DOHH2 (cell line): Measurements from ENCODE around the gene SSU72.
"Not testable (repeated sequence)": the region's sequence is repeated elsewhere in the genome, so short reads cannot be mapped to it uniquely, and the experiment has no call there.

ENCODE experiments used
- H3F3A ChIP-seq: fragments of 200-600 bp; sonication (generic), shearing (Covaris generic); 2 replicates; pipeline ENCODE4 v1.6.0; 2016; ENCODE audit warnings: antibody characterized with exemption, mild to moderate bottlenecking; ENCODE audit not compliant: control insufficient read depth, insufficient read depth
- H3K27ac ChIP-seq: fragments of 200-600 bp; sonication (generic); 2 replicates; pipeline ENCODE4 v1.5.1; 2014; ENCODE audit warnings: low read depth, mild to moderate bottlenecking, low read length, moderate library complexity
- H3K27me3 ChIP-seq: fragments of 200-600 bp; sonication (generic); 2 replicates; pipeline ENCODE4 v1.6.1; 2014; ENCODE audit warnings: mild to moderate bottlenecking, low read length, mixed read lengths; ENCODE audit not compliant: control insufficient read depth
- H3K36me3 ChIP-seq: fragments of 200-600 bp; sonication (generic); 2 replicates; pipeline ENCODE4 v1.6.1; 2014; ENCODE audit warnings: mild to moderate bottlenecking, low read length, moderate library complexity, mixed read lengths; ENCODE audit not compliant: control insufficient read depth
- H3K4me1 ChIP-seq: fragments of 200-600 bp; sonication (generic); 2 replicates; pipeline ENCODE4 v1.6.1; 2014; ENCODE audit warnings: mild to moderate bottlenecking, low read length, mixed read lengths; ENCODE audit not compliant: control insufficient read depth
- H3K4me2 ChIP-seq: fragments of 200-600 bp; sonication (generic); 2 replicates; pipeline ENCODE4 v1.6.0; 2014; ENCODE audit warnings: mild to moderate bottlenecking, low read length, moderate library complexity
- H3K4me3 ChIP-seq: fragments of 200-600 bp; sonication (generic); 2 replicates; pipeline ENCODE4 v1.5.1; 2014; ENCODE audit warnings: mild to moderate bottlenecking, low read length, mixed read lengths
- H3K79me2 ChIP-seq: fragments of 200-600 bp; sonication (generic); 2 replicates; pipeline ENCODE4 v1.6.1; 2014; ENCODE audit warnings: mild to moderate bottlenecking, low read length, mixed read lengths; ENCODE audit not compliant: control insufficient read depth
- H3K9me2 ChIP-seq: fragments of 200-600 bp; sonication (generic); replicated peaks from 2 replicates; pipeline ENCODE4 v1.6.1; 2014; ENCODE audit warnings: mild to moderate bottlenecking, low read length, mixed read lengths; ENCODE audit not compliant: control insufficient read depth
- H3K9me3 ChIP-seq: fragments of 200-600 bp; sonication (generic); 2 replicates; pipeline ENCODE4 v1.6.1; 2014; ENCODE audit warnings: antibody characterized with exemption, low read length, mixed read lengths; ENCODE audit not compliant: control insufficient read depth, insufficient read depth
- H4K20me1 ChIP-seq: fragments of 200-600 bp; sonication (generic); 2 replicates; pipeline ENCODE4 v1.6.0; 2014; ENCODE audit warnings: low read depth, mild to moderate bottlenecking, antibody characterized with exemption, low read length, moderate library complexity; ENCODE audit not compliant: control insufficient read depth, insufficient read depth
- EZH2phosphoT487 ChIP-seq: fragments of 200-600 bp; sonication (generic); IDR thresholded peaks from 2 replicates; pipeline ENCODE4 v1.6.1; 2017; ENCODE audit warnings: borderline replicate concordance, mild to moderate bottlenecking, antibody characterized with exemption, low read length, moderate library complexity, mixed read lengths
- TF ChIP-seq, protein P1 (sequence below): fragments of 200-600 bp; sonication (generic); IDR thresholded peaks from one replicate; pipeline ENCODE4 v1.5.1; 2014; ENCODE audit warnings: antibody characterized with exemption, mild to moderate bottlenecking, low read depth, low read length; ENCODE audit not compliant: poor library complexity, severe bottlenecking

Gene SSU72

DNA sequence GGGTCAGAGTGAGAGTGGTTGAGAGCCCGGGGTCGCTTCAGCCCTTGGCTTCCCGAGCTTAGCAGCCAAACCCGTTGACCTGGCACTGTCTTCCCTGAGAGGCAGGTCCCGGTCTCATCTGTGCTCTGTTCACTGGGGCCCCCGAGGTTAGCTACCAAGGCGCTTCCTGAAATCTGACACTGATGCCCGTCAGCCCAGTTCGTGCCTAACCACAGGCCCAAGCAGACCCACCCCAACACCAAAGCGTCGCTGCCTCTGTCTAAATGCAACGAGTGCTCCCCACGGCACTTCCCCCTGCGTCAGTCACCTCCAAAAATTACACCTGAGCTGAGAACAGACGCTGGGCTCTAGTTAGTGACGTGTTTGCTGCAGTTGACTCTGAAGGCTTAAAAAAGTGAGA is 60.3 kb downstream of the SSU72 start:
- not testable (repeated sequence) for H3F3A ChIP-seq, H3K4me2 ChIP-seq, H4K20me1 ChIP-seq, H3K27ac ChIP-seq, H3K9me3 ChIP-seq, H3K4me1 ChIP-seq, H3K9me2 ChIP-seq, H3K4me3 ChIP-seq, H3K27me3 ChIP-seq
- Histone ChIP-seq H3K36me3 (peaks cover 31% of the 10 kb centered on the region), H3K79me2 (peaks cover 55% of the 10 kb centered on the region)

DNA sequence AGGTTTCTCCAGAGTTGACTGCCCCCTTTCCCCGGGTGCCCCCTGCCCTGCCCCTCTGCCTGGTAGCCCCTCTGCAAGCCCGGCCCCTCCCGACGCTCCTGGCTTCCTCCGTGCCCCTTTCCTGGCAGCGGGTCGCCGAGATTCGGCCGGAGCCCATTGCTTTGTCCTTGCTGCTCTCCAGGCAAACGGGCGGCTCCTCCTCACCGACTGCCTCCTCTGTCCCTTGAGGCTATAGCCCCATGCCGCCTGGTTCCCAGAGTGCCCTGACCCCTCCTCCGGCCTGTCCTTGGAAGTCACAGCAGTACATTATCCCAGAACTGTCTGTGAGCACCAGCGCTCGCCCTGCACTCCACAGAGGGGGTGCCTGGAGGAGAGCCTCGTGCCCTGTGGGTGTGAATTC is 61.0 kb downstream of the SSU72 start:
- H3K9me3 ChIP-seq, H3K27ac ChIP-seq, H3K27me3 ChIP-seq, H4K20me1 ChIP-seq, H3K9me2 ChIP-seq, H3K4me1 ChIP-seq, H3F3A ChIP-seq: not testable (repeated sequence)
- Histone ChIP-seq H3K4me3 (peak overlapping the region; percentile 42), H3K79me2 (peaks cover 55% of the 10 kb centered on the region), H3K36me3 (peaks cover 30% of the 10 kb centered on the region), H3K4me2 (peak overlapping the region; percentile 44)

DNA sequence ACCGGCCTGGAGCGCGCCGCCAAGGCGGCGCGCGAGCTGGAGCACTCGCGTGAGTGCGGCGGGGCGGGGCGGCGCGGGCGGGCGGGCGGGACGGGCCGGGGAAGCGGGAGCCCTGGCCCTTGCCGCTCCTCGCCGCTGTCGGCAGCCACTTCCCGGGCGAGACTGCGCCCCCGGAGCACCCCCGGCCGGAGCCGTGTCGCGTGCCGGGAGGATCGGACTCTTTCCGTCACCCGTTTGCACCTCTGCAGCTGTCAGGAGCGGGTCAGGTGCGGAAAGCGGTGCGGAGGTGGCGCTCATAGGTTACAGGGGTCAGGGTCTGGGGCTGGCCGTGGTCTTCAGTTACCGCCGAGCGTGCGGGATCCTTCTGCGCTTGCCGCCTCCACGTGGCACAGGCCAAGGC is 62.2 kb downstream of the SSU72 start:
- not testable (repeated sequence) for H4K20me1 ChIP-seq, H3K27me3 ChIP-seq, H3K9me2 ChIP-seq, H3K27ac ChIP-seq, H3K4me1 ChIP-seq, H3K9me3 ChIP-seq, H3F3A ChIP-seq
- H3K4me3 ChIP-seq, result peak overlapping the region; percentile 71
- H3K36me3 ChIP-seq, result peaks cover 20% of the 10 kb centered on the region
- peak overlapping the region; percentile 58 for H3K4me2 ChIP-seq
- peaks cover 50% of the 10 kb centered on the region for H3K79me2 ChIP-seq

DNA sequence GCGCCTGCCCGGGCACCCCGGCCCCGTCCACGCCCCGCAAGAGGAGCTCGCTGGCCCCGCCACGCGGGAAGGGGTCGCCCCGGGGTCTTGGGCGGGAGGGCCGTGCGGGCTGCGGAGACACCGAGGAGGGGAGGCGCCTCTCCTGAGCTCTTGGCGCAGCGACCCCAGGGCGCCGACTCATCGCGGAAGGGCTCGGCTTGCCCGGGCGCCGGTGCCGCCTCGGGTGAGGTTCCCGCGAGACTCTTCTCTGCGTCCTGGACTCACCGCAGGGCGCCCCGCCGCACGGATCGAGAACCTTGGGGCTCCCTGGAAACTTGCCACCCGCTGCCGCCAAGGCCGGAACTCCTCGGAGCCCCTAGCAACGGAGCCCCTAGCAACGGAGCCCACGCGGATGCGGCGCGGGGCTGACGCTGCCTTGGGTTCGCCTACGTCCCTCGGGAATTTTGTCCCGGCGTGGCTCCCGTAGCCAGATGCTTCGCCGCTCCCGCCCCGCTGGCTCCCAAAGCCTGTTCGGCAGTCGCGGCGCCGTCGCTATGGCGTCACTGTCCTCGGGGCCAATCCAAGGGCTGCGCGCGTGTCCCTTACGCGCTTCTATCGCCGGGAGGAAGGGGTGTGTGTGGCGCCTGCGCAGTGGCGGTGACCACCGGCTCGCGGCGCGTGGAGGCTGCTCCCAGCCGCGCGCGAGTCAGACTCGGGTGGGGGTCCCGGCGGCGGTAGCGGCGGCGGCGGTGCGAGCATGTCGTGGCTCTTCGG is 63.0 kb downstream of the SSU72 start, which contains the start of gene ATAD3A:
ATAD3A (plus strand) TSS at position 630 of the 753 bp plus-strand sequence; CDS start at position 737, 107 bp downstream.
- H4K20me1 ChIP-seq, result no peaks in the 10 kb centered on the region
- H3K27ac ChIP-seq, result peak within 1 kb of the TSS; percentile 74
- H3K4me1 ChIP-seq, result peaks cover 9% of the 10 kb centered on the region
- TF ChIP-seq EZH2phosphoT487, result no peak
- H3K9me3 ChIP-seq, result no peaks in the 10 kb centered on the region
- peak within 1 kb of the TSS; percentile 97 for H3K4me3 ChIP-seq
- no peaks in the 10 kb centered on the region for H3F3A ChIP-seq
- H3K4me2 ChIP-seq, result peak within 1 kb of the TSS; percentile 80
- H3K27me3 ChIP-seq, result no peaks in the 10 kb centered on the region
- no peaks in the 10 kb centered on the region for H3K9me2 ChIP-seq
- H3K36me3 ChIP-seq, result peaks cover 17% of the 10 kb centered on the region
- peaks cover 50% of the 10 kb centered on the region for H3K79me2 ChIP-seq

DNA sequence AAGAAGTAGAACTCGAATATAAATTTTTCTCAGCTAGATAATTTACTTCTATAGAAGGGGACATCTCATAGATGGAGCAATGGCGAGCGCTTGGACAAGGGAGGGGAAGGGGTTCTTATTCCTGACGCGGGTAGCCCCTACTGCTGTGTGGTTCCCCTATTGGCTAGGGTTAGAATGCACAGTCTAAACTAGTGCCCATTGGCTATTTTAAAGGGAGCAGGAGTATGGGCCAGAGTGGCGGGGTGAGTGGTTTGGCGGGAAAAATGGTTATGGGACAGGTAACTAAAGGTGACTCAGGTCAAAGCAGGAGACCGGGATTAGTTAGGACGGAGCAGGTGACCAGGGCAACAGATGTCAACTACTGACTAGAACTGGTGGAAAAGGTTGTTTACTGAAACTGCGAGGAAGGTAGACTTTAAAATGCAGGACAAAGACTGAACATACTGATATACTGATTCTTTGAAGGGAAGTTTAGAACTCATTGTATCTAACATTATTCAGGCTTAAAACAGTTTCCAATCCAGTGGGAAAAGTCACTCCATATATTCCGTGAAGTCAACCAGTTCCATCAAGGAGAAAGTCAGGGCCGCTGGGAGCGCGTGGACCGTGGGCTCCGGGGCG is 63.6 kb downstream of the SSU72 start:
- no peaks in the 10 kb centered on the region for H3K9me3 ChIP-seq
- TF ChIP-seq EZH2phosphoT487, result no peak
- TF ChIP-seq, protein P1, sequence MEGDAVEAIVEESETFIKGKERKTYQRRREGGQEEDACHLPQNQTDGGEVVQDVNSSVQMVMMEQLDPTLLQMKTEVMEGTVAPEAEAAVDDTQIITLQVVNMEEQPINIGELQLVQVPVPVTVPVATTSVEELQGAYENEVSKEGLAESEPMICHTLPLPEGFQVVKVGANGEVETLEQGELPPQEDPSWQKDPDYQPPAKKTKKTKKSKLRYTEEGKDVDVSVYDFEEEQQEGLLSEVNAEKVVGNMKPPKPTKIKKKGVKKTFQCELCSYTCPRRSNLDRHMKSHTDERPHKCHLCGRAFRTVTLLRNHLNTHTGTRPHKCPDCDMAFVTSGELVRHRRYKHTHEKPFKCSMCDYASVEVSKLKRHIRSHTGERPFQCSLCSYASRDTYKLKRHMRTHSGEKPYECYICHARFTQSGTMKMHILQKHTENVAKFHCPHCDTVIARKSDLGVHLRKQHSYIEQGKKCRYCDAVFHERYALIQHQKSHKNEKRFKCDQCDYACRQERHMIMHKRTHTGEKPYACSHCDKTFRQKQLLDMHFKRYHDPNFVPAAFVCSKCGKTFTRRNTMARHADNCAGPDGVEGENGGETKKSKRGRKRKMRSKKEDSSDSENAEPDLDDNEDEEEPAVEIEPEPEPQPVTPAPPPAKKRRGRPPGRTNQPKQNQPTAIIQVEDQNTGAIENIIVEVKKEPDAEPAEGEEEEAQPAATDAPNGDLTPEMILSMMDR, result no peak
- H3F3A ChIP-seq, result peaks cover 6% of the 10 kb centered on the region; the same call in 1 of the 2 replicates
- peak overlapping the region; percentile 80 for H3K4me2 ChIP-seq
- H3K79me2 ChIP-seq, result peaks cover 50% of the 10 kb centered on the region
- H3K27me3 ChIP-seq, result no peaks in the 10 kb centered on the region
- H3K36me3 ChIP-seq, result peaks cover 15% of the 10 kb centered on the region
- no peaks in the 10 kb centered on the region for H4K20me1 ChIP-seq
- peaks cover 10% of the 10 kb centered on the region for H3K4me1 ChIP-seq
- no peaks in the 10 kb centered on the region for H3K9me2 ChIP-seq
- H3K27ac ChIP-seq, result peak overlapping the region; percentile 74
- H3K4me3 ChIP-seq, result peak overlapping the region; percentile 97

DNA sequence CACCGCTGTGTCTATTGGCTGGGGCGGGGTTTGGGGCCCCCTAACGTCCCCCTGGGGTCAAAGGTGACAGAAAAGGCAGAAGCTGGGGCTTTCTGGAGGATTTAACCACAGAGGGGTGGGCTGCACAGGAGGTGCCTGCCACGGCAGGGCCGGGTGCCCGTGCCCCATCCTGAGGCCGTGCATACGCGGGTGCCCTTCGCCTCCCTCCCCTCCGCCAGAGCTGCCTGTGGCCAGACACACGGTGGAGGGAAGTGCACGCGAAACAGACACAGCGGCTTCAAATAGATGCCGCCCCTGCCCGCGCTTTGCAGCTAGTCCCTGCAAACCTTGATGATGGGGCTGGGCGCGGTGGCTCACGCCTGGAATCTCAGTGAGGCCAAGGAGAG is 65.2 kb downstream of the SSU72 start:
- not testable (repeated sequence) for H3K9me3 ChIP-seq, H4K20me1 ChIP-seq, H3K4me3 ChIP-seq, H3K4me2 ChIP-seq, H3K36me3 ChIP-seq, H3K9me2 ChIP-seq, H3F3A ChIP-seq, H3K27ac ChIP-seq, H3K27me3 ChIP-seq
- H3K4me1 ChIP-seq, result peaks cover 21% of the 10 kb centered on the region
- H3K79me2 ChIP-seq, result peaks cover 36% of the 10 kb centered on the region

DNA sequence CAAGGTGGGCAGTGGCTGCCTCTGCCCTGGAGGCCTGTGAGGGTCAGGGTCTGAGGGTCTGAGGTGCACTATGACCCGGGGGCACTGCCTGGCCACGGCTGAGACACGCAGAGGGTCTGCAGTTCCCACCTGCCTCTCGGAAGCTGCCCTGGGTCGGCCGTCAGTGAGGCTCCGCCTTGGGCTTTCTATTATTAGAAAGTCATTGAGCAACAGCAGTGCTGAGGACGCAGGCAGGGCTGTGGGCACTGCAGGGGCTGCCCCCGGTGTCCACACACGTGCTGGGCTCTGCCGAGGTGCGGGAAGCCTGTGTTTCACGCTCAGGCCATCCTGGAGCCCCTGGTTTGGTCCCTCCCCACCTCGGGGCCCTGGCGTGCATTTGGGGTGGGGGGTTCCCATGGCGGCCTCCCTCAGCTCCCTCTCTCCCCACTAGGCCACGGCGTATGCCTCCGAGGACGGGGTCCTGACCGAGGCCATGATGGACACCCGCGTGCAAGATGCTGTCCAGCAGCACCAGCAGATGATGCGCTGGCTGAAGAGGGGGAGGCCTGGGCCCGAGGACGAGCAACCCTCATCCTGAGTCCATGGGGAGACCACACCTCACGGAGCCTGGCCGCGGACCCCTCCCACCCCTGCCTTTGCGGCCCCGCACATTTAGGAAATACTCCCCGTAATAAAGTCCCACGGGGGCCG is 65.7 kb downstream of the SSU72 start:
- H3K9me2 ChIP-seq, H3F3A ChIP-seq, H3K36me3 ChIP-seq, H4K20me1 ChIP-seq, H3K27me3 ChIP-seq, H3K9me3 ChIP-seq, H3K4me3 ChIP-seq, H3K27ac ChIP-seq, H3K4me2 ChIP-seq: not testable (repeated sequence)
- H3K79me2 ChIP-seq, result peaks cover 31% of the 10 kb centered on the region
- H3K4me1 ChIP-seq, result peaks cover 22% of the 10 kb centered on the region
